GM12873 (cell line): ENCODE results near the gene NRN1L.

ENCODE experiments used
- TF ChIP-seq, protein P1 (sequence below): IDR thresholded peaks from 2 replicates; pipeline ENCODE4 v1.5.1; 2012; ENCODE audit warnings: low read depth, mild to moderate bottlenecking, moderate library complexity, low read length, control low read depth; ENCODE audit not compliant: insufficient read depth; ENCODE audit errors: missing control alignments

Gene NRN1L

DNA sequence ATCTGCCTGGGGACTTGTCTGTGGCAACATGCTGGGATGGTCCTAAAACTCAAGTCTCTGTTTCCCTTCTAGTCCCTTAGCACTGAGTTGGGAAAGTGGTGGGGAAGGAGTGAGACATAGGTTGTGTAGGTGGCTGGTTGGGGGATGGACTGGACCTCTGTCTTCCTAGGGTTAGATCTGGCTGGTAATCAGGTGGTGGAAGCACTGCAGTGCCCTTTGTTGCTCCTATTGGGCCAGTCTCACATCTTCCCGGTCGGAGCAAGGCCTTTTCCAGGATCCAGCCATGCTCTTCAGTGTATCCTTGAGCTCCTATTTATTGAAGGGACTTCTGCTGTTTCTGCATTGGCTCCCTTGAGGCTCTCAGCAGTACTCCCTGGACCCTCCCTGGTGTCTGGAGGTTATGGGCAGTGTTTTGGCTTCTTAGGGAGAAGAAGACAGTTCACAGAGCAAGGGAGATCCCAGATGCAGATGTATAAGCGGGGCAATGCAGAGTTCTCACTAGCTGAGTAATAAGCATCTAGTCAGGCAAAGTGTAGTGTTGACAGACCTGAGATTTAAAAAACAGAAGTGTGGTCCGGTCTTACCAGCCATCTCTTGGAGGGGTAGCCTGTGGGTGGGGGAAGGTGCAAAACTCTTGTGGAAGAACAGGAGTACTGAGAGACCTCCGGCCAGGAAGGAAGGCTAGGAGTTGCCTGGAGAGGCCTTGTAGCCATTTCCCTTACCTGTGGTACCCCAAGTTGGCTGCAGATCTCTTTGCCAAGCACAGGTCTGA lies 39.2 kb upstream of the NRN1L start:
- TF ChIP-seq, protein P1, sequence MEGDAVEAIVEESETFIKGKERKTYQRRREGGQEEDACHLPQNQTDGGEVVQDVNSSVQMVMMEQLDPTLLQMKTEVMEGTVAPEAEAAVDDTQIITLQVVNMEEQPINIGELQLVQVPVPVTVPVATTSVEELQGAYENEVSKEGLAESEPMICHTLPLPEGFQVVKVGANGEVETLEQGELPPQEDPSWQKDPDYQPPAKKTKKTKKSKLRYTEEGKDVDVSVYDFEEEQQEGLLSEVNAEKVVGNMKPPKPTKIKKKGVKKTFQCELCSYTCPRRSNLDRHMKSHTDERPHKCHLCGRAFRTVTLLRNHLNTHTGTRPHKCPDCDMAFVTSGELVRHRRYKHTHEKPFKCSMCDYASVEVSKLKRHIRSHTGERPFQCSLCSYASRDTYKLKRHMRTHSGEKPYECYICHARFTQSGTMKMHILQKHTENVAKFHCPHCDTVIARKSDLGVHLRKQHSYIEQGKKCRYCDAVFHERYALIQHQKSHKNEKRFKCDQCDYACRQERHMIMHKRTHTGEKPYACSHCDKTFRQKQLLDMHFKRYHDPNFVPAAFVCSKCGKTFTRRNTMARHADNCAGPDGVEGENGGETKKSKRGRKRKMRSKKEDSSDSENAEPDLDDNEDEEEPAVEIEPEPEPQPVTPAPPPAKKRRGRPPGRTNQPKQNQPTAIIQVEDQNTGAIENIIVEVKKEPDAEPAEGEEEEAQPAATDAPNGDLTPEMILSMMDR = no peak

DNA sequence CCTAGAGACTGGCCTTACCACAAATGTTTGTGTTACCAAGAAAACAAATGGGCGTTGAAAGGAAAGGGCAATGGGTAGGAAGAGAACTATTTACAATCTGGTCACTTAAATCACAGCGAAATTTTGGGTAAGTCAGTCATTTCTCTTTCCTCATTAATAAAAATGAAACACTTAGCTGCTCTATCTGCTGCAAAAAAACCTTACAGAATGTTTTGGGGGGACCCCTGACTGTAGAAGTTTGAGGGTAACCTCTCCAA lies 38.7 kb upstream of the NRN1L start:
- TF ChIP-seq, protein P1 = no peak

DNA sequence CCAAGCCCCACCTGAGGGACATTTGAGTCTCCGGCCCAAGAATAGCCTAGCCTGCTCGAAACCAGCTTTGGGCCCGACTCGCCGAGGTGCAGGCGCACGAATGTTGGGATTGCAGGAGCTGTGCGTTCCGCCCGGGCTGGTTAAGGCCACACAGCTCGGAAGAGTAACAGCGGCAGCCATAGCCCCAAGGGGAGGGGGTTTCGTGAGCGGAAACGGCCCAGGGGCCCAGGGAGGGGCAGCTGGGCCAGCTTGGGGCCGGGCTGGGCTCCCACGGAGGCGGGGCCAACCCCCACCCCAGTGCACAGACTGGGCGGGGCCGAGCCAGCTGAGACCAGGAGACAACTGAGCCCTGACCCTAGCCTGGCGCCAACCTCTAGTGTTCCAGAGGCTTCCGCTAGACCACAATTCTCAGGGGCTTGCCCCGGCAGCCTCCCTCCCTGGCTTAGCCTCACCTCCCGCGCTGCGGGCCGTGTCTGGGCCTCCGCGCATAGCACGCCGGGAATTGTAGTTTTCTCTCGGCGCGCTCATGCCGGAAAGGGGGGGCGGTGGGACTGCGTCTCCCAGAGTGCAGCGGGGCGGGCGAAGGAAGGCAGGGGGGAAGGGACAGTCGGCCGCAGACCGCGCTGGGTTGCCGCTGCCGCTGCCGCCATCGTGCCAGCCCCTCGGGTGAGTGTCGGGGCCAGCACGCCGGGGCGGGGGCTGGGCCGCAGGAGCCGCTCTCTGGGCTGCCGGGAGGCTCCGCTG lies 38.2 kb upstream of the NRN1L start, which contains the start of gene NUTF2:
NUTF2 (plus strand) TSS at position 614 of the 744 bp plus-strand sequence. CDS start 18,198 bp downstream, outside the sequence.
- TF ChIP-seq, protein P1 = no peak

DNA sequence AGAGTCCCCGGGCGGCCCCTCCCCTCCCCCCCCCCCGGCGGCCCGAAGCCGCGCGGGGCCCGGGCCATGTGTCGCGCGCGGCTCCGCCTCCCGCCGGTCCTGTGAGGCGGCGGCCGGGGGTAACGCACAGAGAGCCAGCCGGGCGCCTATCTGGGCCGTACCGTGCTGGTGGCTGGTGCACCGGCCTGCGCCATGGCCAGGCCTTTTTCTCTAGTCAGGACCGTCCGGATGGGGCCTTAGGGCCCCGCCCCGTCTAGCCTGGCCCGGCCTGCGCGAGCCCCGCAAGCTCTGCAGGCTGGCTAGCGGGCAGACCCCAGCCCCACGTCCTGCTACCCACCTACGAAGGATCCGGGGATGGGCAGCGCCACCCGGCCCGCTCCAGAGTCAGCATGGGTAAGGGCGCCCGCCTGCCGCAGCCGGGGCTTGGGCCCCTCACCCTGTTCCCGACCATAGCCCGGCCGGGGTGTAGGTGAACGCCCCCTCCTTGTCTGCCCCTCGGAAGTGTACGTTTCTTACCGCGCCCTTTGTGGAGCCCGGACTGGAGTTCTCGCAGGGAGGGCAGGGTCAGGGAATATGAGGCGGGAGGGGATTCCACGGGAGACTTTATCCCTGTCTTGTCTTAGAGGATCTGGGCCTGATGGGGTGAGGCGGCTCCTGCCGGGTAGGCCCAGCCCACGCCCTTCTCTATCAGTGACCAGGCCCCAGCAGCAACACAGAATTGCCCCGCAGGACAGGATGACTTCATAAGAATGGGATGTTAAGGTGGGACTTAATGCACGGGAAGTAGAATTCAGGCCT lies 37.4 kb upstream of the NRN1L start, which contains the start of gene CENPT:
CENPT (minus strand) TSS at position 630 of the 798 bp plus-strand sequence. CDS start 13,834 bp downstream, outside the sequence.
- TF ChIP-seq, protein P1 = no peak

DNA sequence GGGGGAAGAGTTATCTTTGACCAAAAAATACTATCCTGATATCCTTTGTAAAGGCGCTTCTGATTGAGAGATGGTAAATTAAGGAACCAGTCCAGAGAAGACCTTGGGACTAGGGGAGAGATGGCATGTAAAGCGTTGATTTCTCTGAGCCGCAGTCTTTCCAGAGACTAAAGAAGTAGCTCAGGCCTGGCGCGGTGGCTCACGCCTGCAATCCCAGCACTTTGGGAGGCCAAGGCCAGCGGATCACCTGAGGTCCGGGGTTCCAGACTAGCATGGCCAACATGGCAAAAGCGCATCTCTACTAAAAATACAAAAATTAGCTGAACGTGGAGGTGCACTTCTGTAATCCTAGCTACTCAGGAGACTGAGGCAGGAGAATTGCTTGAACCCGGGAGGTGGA lies 36.6 kb upstream of the NRN1L start:
- TF ChIP-seq, protein P1 = no peak

DNA sequence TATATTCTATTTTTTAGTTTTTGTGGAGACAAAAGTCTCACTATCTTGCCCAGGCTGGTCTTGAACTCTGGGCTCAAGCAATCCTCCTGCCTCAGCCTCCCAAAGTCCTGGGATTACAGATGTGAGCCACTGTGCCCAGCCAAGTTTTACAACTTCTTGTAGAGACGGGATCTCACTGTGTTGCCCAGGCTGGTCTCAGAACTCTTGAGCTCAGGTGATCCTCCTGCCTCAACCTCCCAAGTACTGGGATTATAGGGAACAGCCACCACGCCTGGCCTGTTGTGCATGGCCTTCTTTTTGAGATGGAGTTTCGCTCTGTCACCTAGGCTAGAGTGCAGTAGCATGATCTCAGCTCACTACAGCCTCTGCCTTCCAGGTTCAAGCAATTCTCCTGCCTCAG lies 31.0 kb upstream of the NRN1L start:
- TF ChIP-seq, protein P1 = no peak

DNA sequence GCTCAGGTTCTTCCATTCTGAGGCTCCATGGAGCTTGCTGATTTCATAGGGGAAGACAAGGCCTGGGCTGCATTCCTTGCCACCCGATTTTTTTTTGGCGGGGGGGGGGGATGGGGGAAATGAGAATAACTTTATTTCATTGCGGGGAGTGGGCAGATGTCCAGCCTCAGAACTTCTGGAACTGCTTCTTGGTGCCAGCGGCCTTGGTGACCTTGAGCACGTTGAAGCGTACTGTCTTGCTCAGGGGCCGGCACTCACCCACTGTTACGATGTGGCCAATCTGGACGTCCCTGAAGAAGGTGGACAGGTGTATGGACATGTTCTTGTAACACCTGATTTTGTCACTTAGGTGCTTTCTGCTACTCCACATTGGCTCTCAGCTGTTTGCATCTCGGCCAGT lies 28.9 kb upstream of the NRN1L start:
- TF ChIP-seq, protein P1 = no peak
